GM18526 (cell line): ENCODE results near the gene TPO.

ENCODE experiments used
- POLR2A ChIP-seq: IDR thresholded peaks from 3 replicates; pipeline ENCODE4 v1.6.1; 2011; ENCODE audit not compliant: insufficient read length; ENCODE audit errors: extremely low read depth

The TPO gene

GRCh38 chr2:1487758-1488157 is 74.5 kb downstream of the TPO start:
- no peak for TF ChIP-seq POLR2A

GRCh38 chr2:1488181-1488671 is 75.0 kb downstream of the TPO start:
- no peak for TF ChIP-seq POLR2A

GRCh38 chr2:1488851-1489250 is 75.6 kb downstream of the TPO start:
- no peak for TF ChIP-seq POLR2A

- TF ChIP-seq POLR2A: no peak
Observed at GRCh38 chr2:1489486-1489885, 76.2 kb downstream of the TPO start.

- TF ChIP-seq POLR2A: no peak
Observed at GRCh38 chr2:1491751-1492150, 78.5 kb downstream of the TPO start.

- no peak for TF ChIP-seq POLR2A
Observed at GRCh38 chr2:1492711-1493430, 79.6 kb downstream of the TPO start.

GRCh38 chr2:1493431-1494126 is 80.3 kb downstream of the TPO start:
- no peak for TF ChIP-seq POLR2A

GRCh38 chr2:1494257-1494656 is 81.0 kb downstream of the TPO start:
- no peak for TF ChIP-seq POLR2A

- TF ChIP-seq POLR2A: no peak
Observed at GRCh38 chr2:1494906-1495305, 81.6 kb downstream of the TPO start.

GRCh38 chr2:1495676-1496358 is 82.6 kb downstream of the TPO start:
- TF ChIP-seq POLR2A: no peak

- no peak for TF ChIP-seq POLR2A
Observed at GRCh38 chr2:1496359-1496821, 83.1 kb downstream of the TPO start.

- no peak for TF ChIP-seq POLR2A
Observed at GRCh38 chr2:1497122-1497611, 83.9 kb downstream of the TPO start.

- TF ChIP-seq POLR2A: no peak
Observed at GRCh38 chr2:1498176-1498575, 84.9 kb downstream of the TPO start.

- no peak for TF ChIP-seq POLR2A
Observed at GRCh38 chr2:1499033-1499795, 86.0 kb downstream of the TPO start.
